KBM-7 (cell line): ENCODE data around the gene ZNF324.
"Not testable (repeated sequence)": the region's sequence is repeated elsewhere in the genome, so short reads cannot be mapped to it uniquely, and the experiment has no call there.

Source experiments
- DNase-seq: peaks from one replicate; pipeline ENCODE4 v3.0.0-alpha.2; 2015
- in situ Hi-C: fragments of 300-500 bp; cut with MboI; formaldehyde crosslinking; loops from 2 replicates; pipeline ENCODE4 v1.14.3; 2020; ENCODE audit warnings: low sequenced_read_pairs, low pct_unique_long_range_greater_than_20kb, mixed read lengths

ZNF324 gene

GRCh38 chr19:58469241-58470013 is 2.5 kb downstream of the ZNF324 start:
- in situ Hi-C loops = no loop called here
- no peak for DNase-seq

GRCh38 chr19:58470837-58471543 is 4.1 kb downstream of the ZNF324 start:
- in situ Hi-C loops, DNase-seq: not testable (repeated sequence)

- in situ Hi-C loops = no loop called here
- DNase-seq = no peak
Measured at GRCh38 chr19:58471736-58472135, 4.9 kb downstream of the ZNF324 start.

- in situ Hi-C loops = no loop called here
- no peak for DNase-seq
Measured at GRCh38 chr19:58473775-58474174, 6.9 kb downstream of the ZNF324 start.

- no peak for DNase-seq
- in situ Hi-C loops = no loop called here
Measured at GRCh38 chr19:58474291-58474996, 7.6 kb downstream of the ZNF324 start.

- in situ Hi-C loops = no loop called here
- no peak for DNase-seq
Measured at GRCh38 chr19:58474997-58475713, 8.3 kb downstream of the ZNF324 start.

GRCh38 chr19:58475714-58476497 is 9.0 kb downstream of the ZNF324 start, which contains the start of gene ZNF446:
TSS of gene ZNF446 (plus strand) at chr19:58476352. CDS start at chr19:58477219, 867 bp downstream.
- peak; percentile 97 for DNase-seq
- in situ Hi-C loops = no loop called here

- in situ Hi-C loops = no loop called here
- no peak for DNase-seq
Measured at GRCh38 chr19:58476498-58477015, 9.7 kb downstream of the ZNF324 start.

- in situ Hi-C loops = no loop called here
Measured at GRCh38 chr19:58477130-58477529, 10.2 kb downstream of the ZNF324 start.

GRCh38 chr19:58477871-58478270 is 11.0 kb downstream of the ZNF324 start:
- in situ Hi-C loops = no loop called here
- DNase-seq = no peak

More at GRCh38 chr19:58477130-58477529, 10.2 kb downstream of the ZNF324 start:
- DNase-seq = no peak

GRCh38 chr19:58479303-58479702 is 12.4 kb downstream of the ZNF324 start:
- DNase-seq = no peak
- in situ Hi-C loops = no loop called here

- in situ Hi-C loops = no loop called here
- no peak for DNase-seq
Measured at GRCh38 chr19:58479736-58480480, 13.0 kb downstream of the ZNF324 start.

- DNase-seq = no peak
- in situ Hi-C loops = no loop called here
Measured at GRCh38 chr19:58480481-58480830, 13.6 kb downstream of the ZNF324 start.

GRCh38 chr19:58480831-58481230 is 14.0 kb downstream of the ZNF324 start:
- in situ Hi-C loops = no loop called here

GRCh38 chr19:58482372-58482771 is 15.5 kb downstream of the ZNF324 start:
- in situ Hi-C loops = no loop called here
- no peak for DNase-seq

More at GRCh38 chr19:58480831-58481230, 14.0 kb downstream of the ZNF324 start:
- DNase-seq = no peak

- DNase-seq = no peak
- in situ Hi-C loops = no loop called here
Measured at GRCh38 chr19:58483776-58484175, 16.9 kb downstream of the ZNF324 start.

- DNase-seq, in situ Hi-C loops: not testable (repeated sequence)
Measured at GRCh38 chr19:58484349-58484748, 17.5 kb downstream of the ZNF324 start.

- in situ Hi-C loops = no loop called here
- no peak for DNase-seq
Measured at GRCh38 chr19:58491393-58491792, 24.5 kb downstream of the ZNF324 start.
